Measurements from ENCODE around the gene COG5.

COG5 gene

GRCh38 chr7:107472116-107472515, 91.6 kb downstream of the COG5 start:
- in situ Hi-C loops (cut with MboI; ENCODE audit: low pct_unique_long_range_greater_than_20kb, low sequenced_read_pairs) = no loop called here
- DNase-seq = no peak

- in situ Hi-C loops (cut with MboI; ENCODE audit: low pct_unique_long_range_greater_than_20kb, low sequenced_read_pairs) = no loop called here
- no peak for DNase-seq
Measured at GRCh38 chr7:107471292-107472070, 92.2 kb downstream of the COG5 start.

DNA sequence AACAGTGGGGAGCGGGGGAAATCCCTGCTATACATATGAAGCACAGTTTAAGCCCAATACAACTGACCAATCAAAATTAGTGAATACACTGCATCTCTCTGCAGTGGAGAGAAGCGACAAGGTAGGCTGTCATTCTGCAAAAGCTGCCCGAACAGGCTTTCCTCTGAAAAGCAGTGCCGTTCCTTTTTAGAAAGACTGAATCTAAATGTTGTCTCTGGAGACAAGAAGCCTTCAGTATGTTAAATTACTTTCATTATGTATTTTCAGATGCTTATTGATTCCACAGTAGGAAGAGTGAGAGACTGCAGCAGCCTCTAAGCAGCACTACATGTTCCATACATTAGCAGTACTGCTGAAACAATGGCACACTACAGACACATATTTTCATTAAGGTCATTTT, 93.8 kb downstream of the COG5 start, which contains the start of gene GPR22:
GPR22 (plus strand) TSS at position 129 of the 400 bp plus-strand sequence. CDS start 4,004 bp downstream, outside the sequence.
- in situ Hi-C loops (cut with MboI; ENCODE audit: low pct_unique_long_range_greater_than_20kb, low sequenced_read_pairs) = no loop called here
- DNase-seq = no peak

DNA sequence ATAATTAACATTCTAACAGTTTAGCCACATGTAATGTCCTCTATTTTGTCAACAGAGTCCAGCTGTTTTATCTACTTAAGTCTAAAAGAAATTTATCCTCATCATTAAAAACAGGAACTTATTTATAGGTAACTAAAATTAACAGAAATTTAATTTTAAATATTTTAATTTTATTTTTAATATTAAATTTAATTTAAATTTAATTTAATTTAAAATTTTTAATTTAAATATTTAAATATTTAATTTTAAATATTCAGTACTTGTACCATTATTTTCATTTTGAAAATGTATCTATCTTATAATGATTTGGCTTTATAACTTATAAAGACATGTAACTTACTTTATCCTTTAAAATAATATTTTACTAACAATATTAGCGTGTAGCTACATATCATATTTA, 94.9 kb downstream of the COG5 start:
- in situ Hi-C loops (cut with MboI; ENCODE audit: low pct_unique_long_range_greater_than_20kb, low sequenced_read_pairs) = no loop called here
- no peak for DNase-seq

DNA sequence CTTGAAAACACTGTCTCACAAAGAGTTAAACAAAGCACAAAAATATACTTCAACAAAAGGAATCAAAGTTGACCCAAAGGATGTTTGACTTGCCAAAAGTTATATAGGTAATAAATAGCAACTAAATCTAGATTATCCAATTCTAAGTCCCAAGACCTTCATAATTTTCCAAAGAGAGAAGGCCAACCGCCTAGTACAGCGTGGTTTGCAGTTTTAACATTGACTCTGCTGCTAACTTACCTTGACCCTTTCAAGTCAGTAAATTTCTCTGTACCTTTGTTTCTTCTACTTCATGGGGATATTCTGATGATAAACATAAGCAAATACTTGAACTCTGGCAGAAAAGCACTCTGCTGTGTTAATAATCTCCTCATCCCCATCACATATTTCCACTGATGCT, 95.7 kb downstream of the COG5 start:
- DNase-seq = no peak
- in situ Hi-C loops (cut with MboI; ENCODE audit: low pct_unique_long_range_greater_than_20kb, low sequenced_read_pairs) = no loop called here

GRCh38 chr7:107464666-107465226, 99.0 kb downstream of the COG5 start:
- DNase-seq = no peak
- in situ Hi-C loops (cut with MboI; ENCODE audit: low pct_unique_long_range_greater_than_20kb, low sequenced_read_pairs) = no loop called here

DNA sequence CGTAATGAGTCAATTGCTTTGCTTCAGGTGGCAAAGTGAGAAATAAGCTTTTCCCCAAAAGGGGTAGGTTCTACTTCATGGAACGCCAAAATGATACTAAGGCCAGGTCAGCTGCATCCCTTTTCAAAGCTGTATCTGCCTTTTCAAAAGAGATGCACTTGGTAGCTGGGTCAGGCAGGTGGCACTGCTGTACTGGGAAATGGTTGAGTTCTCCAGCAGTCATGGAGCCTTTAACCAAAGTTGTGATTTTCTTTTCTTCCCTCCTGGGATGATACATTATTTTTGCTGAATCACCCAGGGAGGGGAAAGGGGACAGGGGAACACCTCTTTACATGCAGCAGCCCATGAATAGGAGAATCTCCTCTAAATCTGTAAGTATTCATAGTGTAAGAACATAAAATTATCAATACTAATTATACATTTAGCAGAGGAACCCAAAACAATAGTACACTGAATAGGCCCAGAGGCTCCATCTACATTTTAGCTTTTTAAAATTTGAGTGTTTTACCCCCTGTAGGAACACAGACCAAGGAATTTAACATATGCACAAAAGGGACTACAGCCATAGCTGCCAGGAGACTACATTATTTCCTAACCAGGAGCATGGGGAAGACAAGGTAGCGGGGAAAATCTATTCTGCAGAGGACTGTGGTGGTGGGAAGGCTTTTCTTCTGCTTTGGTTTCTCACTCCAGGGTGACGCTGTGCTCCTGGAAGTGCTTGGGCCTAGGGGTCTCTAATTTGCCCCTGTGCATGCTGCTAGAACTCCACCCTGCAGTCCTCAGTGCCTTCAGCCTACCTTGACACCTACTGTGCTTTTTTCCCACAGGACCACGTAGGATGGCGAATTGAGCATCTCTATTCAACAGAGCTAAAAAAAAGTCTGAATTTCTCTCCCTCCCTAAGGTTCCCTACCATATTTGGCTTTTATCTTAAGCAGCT, 100.3 kb downstream of the COG5 start:
- in situ Hi-C loops (cut with MboI; ENCODE audit: low pct_unique_long_range_greater_than_20kb, low sequenced_read_pairs) = no loop called here
- peak; percentile 56 for DNase-seq

- in situ Hi-C loops (cut with MboI; ENCODE audit: low pct_unique_long_range_greater_than_20kb, low sequenced_read_pairs) = no loop called here
- no peak for DNase-seq
Measured at GRCh38 chr7:107461938-107462533, 101.7 kb downstream of the COG5 start.

- in situ Hi-C loops (cut with MboI; ENCODE audit: low pct_unique_long_range_greater_than_20kb, low sequenced_read_pairs) = no loop called here
- no peak for DNase-seq
Measured at GRCh38 chr7:107453388-107453787, 110.3 kb downstream of the COG5 start.

GRCh38 chr7:107450970-107451369, 112.8 kb downstream of the COG5 start:
- DNase-seq = no peak
- in situ Hi-C loops (cut with MboI; ENCODE audit: low pct_unique_long_range_greater_than_20kb, low sequenced_read_pairs) = no loop called here

DNA sequence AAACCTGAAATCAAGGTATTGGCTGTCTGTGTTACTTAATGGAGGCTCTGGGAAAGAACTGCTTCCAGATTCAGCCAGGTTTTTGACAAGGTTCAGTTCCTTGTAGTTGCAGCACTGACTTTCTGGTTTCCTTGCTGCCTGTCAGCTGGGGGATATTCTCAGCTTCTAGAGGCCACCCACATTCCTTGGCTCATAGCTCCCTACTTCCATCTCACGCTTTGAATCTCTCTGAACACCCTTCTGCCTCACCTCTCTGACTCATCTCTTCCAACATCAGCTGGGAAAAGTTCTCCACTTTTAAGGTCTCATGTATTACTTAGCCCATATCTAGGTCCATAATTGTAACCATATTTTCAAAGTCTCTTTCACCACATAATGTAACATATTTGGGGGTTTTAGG, 116.7 kb downstream of the COG5 start:
- no peak for DNase-seq
- in situ Hi-C loops (cut with MboI; ENCODE audit: low pct_unique_long_range_greater_than_20kb, low sequenced_read_pairs) = no loop called here

DNA sequence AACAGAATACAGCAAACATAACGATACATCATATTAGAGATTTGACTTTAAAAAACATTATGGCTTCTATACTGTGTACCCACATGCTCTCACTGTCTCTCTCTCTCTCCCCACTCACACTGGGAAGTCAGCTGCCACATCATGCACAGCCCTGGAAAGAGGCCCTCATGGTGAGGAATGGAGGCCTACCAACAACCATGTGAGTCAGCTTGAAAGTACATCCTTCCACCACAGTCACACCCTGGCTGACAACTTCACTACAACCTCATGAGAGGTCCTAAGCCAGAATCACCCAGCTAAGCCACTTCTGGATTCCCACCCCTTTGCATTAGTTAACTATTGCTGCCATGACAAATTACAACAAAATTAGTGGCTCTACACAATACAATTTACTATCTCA, 117.2 kb downstream of the COG5 start:
- no peak for DNase-seq
- in situ Hi-C loops (cut with MboI; ENCODE audit: low pct_unique_long_range_greater_than_20kb, low sequenced_read_pairs) = no loop called here

DNA sequence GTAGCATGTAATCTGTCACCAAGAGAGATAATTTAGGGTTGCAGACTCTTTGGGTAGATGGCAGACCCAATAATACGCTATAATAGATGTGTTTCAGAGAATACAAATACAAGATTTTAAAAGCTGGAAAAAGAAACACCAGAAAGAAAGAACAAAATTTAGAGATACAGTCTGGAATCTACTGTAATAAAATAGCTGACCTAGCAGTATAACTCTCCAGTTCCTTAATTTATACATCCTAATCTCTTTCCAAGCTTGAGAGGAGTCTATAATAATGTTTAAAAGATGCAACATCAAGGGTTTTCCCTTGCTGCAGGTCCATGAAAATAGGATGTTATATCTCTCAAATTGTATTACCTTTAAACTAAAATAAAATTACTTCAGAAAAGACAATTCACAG, 121.0 kb downstream of the COG5 start:
- DNase-seq = no peak
- in situ Hi-C loops (cut with MboI; ENCODE audit: low pct_unique_long_range_greater_than_20kb, low sequenced_read_pairs) = no loop called here

- no peak for DNase-seq
- in situ Hi-C loops (cut with MboI; ENCODE audit: low pct_unique_long_range_greater_than_20kb, low sequenced_read_pairs) = no loop called here
Measured at GRCh38 chr7:107441581-107442422, 121.9 kb downstream of the COG5 start.

DNA sequence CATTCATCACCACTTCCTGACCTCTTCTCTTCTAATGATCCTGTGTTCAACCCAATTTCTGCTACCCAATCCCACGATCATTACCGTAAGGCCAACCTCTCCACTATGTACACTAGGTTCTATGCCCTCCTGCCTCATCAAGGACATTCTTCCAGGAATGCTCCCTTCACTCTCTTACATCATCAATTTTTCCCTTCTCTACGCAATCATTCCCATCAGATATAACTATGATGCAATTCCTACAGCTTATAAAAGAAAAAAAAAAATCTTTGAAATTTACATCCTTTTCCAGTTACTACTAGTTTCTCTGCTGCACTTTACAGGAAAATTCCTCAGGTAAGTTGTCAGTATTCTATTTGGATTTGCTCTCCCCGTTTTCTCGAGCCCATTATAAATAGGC, 124.7 kb downstream of the COG5 start:
- no peak for DNase-seq
- in situ Hi-C loops (cut with MboI; ENCODE audit: low pct_unique_long_range_greater_than_20kb, low sequenced_read_pairs) = no loop called here

- DNase-seq = no peak
- in situ Hi-C loops (cut with MboI; ENCODE audit: low pct_unique_long_range_greater_than_20kb, low sequenced_read_pairs) = no loop called here
Measured at GRCh38 chr7:107435749-107436148, 128.0 kb downstream of the COG5 start.

- DNase-seq = no peak
- in situ Hi-C loops (cut with MboI; ENCODE audit: low pct_unique_long_range_greater_than_20kb, low sequenced_read_pairs) = no loop called here
Measured at GRCh38 chr7:107432261-107432660, 131.5 kb downstream of the COG5 start.

DNA sequence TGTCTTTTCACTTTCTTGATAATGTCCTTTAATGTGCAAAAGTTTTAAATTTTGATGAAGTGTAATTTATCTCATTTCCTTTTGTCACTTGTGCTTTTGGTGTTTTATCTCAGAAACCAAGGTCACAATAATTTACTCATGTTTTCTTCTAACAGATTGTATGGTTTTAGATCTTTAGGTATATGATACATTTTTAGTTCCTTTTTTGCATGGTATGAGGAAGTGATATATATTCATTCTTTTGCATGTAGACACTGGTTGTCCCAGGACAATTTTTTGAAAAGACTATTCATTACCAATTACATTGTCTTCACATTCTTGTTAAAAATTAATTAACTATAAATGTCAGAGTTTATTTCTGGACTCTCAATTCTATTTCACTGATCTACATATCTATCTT, 133.7 kb downstream of the COG5 start:
- in situ Hi-C loops (cut with MboI; ENCODE audit: low pct_unique_long_range_greater_than_20kb, low sequenced_read_pairs) = no loop called here
- DNase-seq = peak; percentile 7

DNA sequence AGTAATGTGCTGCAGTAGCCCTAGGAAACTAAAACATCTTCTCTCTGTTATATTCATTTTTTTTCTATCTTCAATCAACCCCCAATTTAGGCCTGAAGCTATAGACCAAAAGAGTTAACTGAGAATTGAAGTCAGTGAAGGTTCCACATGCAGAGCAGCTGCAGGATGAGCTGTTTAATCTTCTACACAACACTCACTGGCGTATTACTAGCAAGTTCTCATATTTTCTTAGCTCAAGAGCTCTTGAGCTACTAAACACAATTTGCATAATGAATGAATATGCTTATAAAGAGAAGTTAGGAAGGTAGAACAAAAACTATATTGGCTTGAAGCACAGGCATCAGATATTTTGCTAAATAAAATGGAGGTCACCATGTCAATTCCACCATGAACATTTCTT, 135.1 kb downstream of the COG5 start:
- DNase-seq = no peak
- in situ Hi-C loops (cut with MboI; ENCODE audit: low pct_unique_long_range_greater_than_20kb, low sequenced_read_pairs) = no loop called here

Measured in KBM-7 (cell line).